NCI-H1694 treated with DMSO at 0.1 percent for 48 hours (cell line): ENCODE results near the gene FRMD4A.
"Not testable (repeated sequence)": the region's sequence is repeated elsewhere in the genome, so short reads cannot be mapped to it uniquely, and the experiment has no call there.

ENCODE experiments used
- DNase-seq: peaks from one replicate; lab custom pipeline; 2025; lab: John Stamatoyannopoulos, UW

FRMD4A gene

DNA sequence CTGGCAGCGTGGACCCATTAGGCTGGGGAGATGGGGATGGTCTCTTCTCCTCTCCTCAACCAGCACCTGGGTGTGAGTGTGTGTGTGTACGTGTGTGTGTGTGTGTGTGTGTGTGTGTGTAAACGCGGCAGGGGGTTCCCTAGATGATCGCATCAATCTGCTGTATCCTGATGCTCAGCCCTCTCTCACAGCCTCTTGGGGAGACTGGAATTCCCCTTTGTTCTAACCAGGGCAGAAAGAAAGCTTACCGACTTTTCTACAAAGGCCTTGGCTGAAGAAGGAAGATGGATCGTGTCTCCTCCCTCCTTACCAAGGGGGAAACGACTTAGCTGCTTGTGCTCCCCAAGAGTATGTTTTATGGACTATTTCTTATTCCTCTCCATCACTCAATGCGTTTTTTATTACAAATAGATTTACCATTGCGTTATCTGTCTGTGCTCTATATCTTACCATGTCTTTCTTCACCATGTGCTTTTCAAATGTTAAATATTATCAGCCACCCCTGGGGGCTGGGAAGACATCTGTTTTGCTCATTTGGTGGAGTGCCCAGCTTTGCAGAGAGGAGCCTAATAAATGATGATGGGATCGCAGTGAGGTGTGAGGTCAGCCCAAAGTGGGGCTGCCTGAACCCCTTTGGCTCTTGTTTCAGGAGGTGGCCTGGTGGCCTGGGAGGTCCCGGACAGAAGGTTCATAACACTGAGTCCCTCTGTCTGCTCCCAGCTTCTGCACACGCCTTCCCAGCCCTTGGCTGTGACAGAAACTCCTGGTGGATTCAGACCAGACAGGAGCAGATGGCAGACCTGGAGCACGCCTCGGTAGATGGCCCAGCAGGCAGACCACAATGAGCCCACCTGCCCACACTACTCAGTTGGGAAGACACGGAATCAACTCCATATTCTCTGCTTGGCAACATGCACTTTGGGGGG lies 481.9 kb downstream of the FRMD4A start:
- peak; percentile 92 for DNase-seq

DNA sequence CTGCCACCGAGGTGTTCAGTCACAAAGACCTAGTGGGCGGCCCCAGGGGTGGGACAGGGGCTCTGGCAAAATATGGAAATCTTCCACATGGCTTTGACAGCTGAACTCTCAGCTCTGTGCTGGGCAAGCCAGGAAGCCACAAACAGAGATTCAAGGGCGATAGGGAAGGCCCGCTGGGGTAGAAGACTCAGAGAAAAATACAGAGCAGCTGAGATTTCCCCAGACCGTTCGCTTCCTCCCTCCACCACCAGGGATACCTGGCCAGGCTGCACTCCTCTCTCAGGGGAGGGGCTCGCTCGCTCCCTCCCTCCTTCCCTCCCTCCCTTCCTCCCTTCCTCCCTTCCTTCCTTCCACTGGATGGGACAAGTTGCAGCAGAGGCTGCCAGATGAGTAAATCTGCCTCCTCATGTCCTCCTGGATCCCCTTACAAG lies 483.5 kb downstream of the FRMD4A start:
- DNase-seq = no peak

- no peak for DNase-seq
Observed at GRCh38 chr10:13845897-13846296, 484.8 kb downstream of the FRMD4A start.

- no peak for DNase-seq
Observed at GRCh38 chr10:13844651-13845050, 486.1 kb downstream of the FRMD4A start.

DNA sequence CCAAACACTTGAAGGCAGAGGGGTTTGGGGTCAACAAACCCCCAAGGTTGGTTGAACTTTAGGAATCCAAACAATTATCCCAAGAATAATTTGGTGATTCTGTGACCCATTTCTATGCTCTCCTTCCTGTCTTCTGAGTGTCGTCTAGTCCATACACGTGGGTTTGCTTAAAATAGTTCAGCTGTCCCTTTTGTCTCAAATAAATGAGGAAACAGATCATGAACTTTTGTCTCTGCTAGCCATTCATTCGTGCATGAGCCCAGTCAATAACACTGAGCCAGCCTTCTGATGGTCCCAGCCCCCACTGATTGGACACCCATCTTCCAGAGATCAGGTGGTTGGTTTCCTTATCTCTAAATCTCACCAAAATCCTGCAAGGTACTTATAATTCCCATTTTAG lies 488.6 kb downstream of the FRMD4A start:
- no peak for DNase-seq

DNA sequence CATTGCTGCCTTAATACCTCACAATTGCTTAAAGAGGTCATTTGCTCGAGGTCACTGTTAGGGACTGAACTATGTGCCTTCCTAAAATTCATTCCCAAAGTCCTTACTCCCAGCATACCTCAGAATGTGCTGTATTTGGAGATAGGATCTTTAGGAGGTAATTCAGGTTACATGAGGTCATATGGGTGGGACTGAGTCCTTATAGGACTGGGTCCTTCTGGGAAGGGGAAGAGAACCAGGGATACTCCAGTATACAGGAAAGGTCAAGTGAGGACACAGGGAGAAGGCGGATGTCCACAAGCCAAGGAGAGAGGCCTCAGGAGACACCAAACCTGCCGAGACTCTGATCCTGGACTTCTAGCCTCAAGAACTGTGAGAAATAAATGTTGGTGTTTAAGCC lies 490.7 kb downstream of the FRMD4A start:
- DNase-seq = no peak

GRCh38 chr10:13839430-13839990 lies 491.2 kb downstream of the FRMD4A start:
- DNase-seq = no peak

DNA sequence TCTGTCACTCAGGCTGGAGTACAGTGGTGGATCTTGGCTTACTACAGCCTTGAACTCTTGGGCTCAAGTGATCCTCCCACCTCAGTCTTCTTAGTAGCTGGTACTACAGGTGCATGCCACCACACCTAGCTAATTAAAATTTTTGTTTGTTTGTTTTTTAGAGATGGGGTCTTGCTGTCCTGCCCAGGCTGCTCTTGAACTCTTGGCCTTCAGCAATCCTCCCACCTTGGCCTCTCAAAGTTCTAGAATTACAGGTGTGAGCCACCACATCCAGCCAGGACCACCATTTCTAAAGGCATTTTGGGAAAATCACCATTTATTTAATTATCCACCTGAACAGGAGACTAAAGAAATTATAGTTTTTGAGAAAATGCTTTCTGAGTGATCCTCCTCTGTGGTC lies 491.7 kb downstream of the FRMD4A start:
- no peak for DNase-seq

GRCh38 chr10:13837966-13838365 lies 492.8 kb downstream of the FRMD4A start:
- DNase-seq = no peak

GRCh38 chr10:13834581-13835286 lies 496.0 kb downstream of the FRMD4A start:
- DNase-seq = no peak

- DNase-seq = no peak
Observed at GRCh38 chr10:13831711-13832141, 499.0 kb downstream of the FRMD4A start.

GRCh38 chr10:13830385-13830784 lies 500.3 kb downstream of the FRMD4A start:
- no peak for DNase-seq

DNA sequence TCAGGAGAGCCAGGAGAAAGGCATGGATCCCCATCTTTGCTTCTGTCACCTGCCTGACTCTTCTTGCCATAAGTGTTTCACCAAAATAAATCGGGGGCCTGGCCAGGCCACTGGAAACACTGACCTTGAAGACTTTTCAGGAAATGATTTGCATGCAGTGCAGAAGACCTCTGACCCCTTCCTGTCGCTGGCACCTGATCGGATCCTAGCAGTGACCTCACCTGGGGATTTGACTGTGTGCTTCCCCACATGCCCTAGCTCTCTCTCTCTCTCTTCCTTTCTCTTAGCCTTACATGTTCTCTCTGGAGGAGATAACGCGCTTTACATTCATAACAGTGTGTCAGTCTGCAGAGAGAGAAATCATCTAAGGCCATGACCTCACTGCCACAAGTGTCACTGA lies 500.9 kb downstream of the FRMD4A start:
- DNase-seq = no peak

- not testable (repeated sequence) for DNase-seq
Observed at GRCh38 chr10:13828284-13828683, 502.4 kb downstream of the FRMD4A start.

DNA sequence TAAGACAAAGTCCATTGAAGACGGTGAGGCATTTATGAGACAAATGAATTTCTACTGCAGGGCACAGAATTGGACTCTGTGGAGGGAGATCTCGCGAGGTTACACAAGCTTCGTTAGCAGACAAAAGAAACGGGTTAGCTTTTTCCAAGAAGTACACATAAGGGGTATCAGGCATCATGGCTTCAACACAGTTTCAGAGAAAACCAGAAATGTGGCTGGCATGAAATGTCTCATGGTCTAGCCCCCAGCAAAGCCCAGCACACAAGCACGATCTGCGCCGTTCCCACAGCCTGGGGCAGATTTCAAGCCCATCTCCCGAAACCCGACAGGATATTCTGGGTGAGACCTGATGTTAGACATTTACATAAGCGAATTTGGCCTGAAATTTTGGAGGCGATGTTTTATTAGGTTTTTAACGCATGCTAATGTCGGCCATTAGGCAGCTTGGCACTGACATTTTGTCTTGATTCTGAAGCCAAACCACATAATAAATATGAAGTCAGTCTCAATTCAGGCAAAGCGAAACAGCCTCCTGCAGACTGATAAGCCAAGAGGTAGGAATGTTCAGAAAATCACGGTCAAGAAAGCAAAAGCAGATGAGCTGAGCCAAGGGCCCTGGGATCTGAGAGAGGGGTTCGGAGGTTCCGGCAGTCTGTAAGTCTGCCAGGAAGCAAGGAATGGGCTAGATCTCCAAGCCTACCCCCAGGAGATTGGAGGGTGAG lies 503.5 kb downstream of the FRMD4A start:
- DNase-seq = no peak

- DNase-seq = no peak
Observed at GRCh38 chr10:13823709-13824405, 506.9 kb downstream of the FRMD4A start.

DNA sequence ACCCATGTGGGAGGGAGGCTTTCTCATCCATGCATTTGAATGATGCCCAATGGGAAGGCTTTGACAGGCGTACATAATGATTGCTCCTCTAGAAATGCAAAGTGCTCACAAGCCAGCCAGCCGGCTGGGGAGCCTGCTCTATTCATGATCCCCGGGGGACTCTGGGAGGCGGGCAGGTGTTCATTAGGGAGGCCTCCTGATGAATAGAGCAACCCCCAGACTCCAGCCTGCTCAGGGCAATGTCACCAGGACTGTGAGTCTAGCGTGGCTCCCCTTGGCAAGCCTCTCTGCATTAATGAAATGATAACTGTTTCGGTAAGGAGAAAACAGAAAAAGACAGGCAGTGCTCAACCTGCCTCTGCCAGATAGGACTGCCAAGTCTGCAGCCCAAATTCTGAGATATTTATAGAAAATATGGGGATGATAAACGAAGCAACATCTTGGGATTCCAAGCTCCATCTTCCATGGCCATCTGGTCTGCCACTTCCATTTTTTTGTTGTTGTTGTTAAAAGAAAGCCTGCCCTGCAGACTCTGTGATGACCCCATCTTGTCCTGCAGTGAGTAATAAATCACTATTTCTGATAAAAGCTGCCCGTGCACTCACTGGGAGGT lies 507.5 kb downstream of the FRMD4A start:
- peak; percentile 20 for DNase-seq

DNA sequence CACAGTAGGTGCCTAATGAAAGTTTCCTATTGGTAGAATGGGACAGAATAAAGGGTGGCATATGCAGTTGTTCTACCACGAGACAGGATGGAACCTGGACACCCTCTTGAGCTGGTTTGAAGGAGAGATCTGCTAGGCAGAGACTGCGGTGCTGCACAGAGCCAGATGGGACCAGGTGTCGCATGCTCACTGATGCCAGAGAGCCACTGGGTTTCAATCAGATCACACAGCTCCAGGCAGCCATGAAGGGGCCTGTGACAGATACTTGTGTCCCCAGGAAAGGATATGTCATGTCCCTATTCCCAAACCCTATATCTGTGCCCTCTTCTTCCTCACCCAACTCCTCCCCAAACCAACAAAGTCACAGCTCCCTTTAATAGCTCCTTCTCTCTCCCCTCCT lies 508.2 kb downstream of the FRMD4A start:
- peak; percentile 62 for DNase-seq

- DNase-seq = no peak
Observed at GRCh38 chr10:13820964-13821337, 509.8 kb downstream of the FRMD4A start.

- peak; percentile 29 for DNase-seq
Observed at GRCh38 chr10:13820119-13820963, 510.4 kb downstream of the FRMD4A start.
